NOMO-1 treated with dmso at 0.1 percent for 144 hours (cell line): ENCODE data around the gene KIF12.
"Not testable (repeated sequence)": the region's sequence is repeated elsewhere in the genome, so short reads cannot be mapped to it uniquely, and the experiment has no call there.

ENCODE experiments used
- DNase-seq: peaks from one replicate; lab custom pipeline; 2025; ENCODE audit not compliant: unreplicated experiment; lab: John Stamatoyannopoulos, UW

KIF12 gene

DNA sequence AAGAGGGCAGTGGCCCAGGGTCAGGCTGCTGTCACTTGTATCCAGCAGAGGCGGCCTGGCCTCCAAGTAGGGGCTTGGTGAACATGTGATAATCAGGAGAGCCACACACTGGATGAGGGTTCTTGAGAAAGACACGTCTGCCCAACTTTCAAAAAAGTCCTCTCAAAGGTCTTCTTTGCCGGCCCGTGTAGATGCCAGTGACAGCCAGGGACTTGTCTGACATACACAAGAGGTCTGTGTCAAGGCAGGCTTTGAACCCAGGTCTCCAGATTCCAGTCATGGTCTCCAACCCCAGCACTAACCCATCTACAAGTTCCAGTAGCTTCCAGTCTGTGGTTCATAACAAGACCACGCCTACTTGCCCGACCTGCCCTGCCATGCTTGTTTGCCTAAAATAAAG is 13.1 kb downstream of the KIF12 start:
- DNase-seq = no peak

DNA sequence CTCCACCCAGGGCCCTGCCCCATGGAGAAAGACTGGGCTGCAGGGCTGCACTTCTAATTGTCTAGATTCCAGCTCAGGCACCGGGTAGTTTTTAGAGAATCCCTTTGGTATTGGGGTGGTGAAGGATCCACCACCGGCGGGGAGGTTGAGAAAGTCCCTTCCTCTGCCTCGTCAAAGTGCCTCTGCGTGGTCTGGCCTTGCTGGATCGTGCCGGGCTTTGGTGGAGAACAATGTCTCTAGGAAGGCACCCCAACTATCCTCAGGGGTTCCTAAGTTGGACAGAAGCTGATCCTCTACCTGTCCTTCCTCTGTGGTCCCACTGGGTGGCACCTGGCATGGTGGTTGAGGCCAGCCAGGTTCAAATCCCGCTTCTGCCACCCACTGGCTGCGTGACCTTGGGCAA is 13.7 kb downstream of the KIF12 start:
- DNase-seq = no peak

DNA sequence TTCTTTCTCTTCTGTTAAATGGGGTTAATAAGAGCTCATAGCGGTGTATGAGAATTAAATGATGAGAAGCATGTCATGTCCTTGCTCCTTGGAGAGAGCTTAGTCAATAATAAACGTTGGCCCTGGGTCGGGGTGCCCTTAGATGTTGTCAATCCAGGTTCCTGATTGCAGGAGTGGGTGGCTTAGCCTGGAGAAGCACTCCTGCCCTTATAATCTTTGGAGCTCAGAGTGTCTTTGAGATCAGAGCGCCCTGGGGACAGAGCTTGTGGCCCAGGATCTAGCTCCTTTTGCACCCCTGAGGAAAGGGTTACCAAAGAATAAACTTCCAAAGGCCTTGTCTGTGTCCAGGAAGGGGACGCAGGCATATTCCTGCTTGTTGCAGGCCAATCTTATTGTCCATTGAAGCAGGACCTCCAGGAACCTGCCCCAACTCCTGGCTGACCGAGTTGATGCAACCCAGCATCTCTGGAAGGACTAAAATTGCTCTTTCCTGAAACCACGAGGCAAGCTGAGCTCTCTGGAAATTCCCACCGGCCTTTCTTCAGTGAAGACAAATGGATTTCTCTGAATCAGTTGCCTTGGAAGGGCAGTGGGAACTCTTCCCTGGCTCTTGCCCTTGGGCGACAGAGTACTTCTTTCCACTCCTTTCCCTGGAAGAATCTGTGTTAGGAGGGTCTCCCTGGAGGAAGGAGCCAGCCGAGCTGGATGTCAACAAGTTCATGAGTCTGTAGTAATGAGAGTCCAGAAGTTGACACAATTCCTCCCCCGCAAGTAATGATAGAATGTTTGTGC is 14.6 kb downstream of the KIF12 start:
- no peak for DNase-seq

DNA sequence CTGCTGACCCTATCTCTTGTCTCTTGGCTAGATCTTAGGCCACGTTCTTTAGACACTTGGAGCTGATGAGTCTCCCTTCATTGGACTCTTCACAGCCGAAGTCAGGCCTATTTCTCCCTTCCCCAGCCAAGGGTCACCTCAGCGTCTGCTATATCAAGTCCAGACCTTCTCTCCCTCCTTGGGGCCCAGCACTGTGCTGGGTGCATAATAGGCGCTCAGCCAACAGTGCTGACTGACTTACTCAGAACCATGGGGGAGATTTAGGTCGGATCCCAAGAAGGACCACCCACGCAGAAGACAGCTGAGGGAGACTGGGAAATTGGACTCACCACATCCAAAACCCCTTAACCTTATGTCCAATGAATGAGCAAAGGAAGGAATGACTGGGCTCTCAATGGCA is 15.4 kb downstream of the KIF12 start:
- DNase-seq = no peak

DNA sequence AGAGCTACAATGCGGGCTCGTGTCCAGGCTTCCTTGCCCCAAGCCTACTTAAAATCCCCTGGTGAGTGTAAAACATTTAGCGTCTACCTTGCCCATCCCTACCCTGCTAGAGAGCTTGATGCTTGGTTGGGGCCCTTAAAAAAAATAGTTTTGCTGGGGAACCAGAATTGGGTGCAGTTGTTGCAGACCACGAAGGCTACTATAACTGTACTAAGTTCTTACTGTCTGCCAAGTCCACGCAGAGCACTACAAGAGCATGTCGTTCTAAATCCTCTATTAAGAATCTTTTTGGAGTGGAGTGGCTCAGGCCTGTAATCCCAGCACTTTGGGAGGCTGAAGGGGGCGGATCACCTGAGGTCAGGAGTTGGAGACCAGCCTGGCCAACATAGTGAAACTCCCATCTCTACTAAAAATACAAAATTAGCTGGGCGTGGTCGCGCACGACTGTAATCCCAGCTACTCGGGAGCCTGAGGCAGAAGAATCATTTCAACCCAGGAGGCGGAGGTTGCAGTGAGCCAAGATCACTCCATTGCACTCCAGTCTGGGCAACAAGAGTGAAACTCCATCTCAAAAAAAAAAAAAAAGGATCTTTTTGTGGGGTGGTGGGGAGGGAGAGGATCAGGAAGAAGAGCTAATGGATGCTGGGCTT is 16.2 kb downstream of the KIF12 start:
- DNase-seq = not testable (repeated sequence)

DNA sequence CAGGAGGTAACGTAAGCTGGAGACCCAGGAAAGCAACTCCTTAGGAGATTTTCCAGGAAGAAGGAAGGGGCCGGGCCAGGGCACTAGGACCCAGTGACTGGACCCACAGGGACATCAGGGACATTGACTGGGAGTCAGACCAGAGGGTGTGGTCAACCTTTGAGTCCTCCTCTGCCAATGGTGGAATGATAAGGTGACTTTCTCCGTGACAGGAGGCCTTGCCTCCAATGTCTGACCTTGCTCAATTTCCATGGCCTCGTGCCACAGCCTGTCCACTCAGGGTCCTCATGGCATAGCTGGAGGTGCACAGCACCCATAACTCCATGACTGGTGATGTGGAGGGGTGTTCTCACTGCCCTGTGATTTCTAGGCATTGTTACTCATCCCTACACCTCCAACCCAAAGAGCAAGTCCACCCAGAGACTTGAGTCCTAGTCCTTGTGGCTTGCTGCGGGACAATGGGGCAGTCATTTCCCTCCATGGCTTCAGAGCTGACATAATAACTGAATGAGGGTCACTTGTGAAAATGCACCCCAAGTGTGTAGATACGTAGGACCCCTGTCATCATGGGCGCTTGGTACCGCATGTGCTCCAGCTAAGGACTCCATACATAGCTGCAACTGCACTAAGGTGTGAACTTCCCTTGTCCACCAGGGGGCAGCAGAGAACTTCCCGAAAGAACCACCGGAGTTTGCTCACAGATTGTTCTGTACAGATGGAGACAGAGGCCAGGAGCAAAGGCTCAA is 16.9 kb downstream of the KIF12 start:
- peak; percentile 20 for DNase-seq

DNA sequence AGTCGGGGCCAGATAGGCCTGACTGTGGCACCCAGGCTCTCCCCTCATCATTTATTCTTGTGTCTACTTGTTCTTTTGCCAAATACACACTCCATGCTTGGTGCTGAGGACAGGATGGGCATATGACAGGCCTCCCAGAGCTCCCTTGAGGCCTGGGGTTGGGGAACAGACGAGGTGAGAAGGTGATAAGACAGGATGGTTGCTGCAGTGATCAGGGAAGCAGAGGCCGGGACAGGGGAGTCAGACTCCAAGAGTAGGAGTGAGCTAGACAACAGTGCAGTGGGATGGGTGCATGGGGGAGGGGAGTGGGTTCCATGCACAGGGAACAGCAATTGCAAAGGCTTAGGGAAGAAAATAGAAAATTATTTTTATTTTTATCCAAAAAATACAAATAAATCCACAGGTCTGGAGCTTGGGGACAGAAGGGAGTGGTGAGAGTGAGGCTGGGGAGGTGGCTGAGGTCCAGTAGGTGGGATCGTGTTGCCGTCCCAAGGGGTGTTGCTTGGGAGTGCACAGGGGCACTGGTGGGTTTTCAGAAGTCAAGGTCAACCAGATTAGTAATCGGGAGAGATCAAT is 17.6 kb downstream of the KIF12 start:
- DNase-seq = no peak

DNA sequence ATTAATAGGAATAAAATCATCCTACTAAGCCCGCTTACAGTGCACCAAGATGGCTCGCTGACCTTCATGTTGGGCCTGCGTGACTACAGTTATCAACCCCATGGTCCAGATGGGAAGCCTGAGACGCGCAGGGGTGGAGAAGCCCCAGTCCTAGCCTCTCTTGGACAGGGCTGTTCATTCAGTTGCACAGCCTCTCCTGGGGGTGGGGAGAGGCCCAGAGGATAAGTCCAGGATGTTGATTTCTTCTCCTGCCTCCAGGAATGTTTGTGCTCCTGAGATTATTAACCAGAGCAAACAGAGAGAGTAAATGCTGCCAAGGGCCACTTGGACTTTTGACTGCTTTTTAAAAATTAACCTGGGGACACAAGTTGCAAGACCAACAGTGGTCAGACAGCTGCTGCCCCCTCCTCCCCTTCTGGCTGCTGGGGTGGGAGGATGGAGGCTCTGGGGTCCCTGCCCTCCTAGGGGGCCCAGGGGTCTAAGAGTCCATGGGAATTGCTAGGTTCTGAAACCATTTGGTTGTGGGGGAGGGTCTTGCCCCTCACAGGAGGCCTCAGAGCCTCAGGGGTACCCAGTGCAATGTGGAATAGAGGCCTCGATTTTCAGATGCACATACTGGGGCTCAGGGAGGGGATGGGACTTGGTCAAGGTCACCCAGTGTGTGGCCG is 18.2 kb downstream of the KIF12 start:
- DNase-seq = no peak

DNA sequence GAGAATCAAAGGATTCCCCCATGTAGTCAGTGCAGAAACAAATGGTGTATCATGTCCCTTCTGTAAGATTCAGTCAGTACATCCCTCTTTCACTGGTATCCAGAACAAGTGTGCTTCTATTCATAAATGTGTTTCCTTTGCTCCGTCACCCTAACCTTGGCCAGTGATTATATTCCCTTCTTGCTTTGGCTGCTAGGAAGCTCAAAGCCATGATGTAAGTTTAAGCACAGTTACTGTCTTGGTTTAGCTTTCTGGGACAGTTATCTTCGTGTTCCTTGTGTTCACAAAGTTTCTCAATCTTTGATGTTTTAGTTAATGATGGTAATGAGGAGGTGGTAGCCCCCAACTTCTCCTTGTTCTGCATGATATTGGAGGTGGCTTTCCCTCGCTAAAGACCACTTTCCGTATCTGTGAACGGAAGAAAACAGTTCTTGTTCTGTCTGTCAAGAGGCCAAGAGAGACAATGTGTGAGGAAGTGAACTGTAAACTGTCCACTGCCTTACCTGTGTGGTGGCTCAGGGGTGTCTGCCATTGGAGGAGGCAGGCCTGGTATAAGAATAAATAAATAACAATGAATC is 18.8 kb downstream of the KIF12 start:
- no peak for DNase-seq

DNA sequence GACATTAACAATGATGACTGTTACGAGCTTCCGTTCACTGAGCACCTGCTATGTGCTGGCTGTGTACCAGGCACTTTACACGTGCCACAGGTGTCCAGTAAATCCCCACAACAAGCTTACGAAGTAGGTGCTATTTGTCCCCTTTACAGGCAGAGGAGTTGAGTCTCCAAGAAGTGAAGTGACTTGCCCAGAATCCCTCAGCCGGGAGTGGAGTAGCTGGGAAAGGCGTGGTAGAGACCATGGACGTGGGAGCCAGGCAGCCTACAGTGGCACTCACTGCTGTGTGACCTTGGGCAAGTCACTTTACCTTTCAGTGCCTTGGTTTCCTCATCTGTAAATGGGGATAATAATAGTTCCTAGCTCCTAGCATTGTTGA is 20.3 kb downstream of the KIF12 start:
- no peak for DNase-seq

DNA sequence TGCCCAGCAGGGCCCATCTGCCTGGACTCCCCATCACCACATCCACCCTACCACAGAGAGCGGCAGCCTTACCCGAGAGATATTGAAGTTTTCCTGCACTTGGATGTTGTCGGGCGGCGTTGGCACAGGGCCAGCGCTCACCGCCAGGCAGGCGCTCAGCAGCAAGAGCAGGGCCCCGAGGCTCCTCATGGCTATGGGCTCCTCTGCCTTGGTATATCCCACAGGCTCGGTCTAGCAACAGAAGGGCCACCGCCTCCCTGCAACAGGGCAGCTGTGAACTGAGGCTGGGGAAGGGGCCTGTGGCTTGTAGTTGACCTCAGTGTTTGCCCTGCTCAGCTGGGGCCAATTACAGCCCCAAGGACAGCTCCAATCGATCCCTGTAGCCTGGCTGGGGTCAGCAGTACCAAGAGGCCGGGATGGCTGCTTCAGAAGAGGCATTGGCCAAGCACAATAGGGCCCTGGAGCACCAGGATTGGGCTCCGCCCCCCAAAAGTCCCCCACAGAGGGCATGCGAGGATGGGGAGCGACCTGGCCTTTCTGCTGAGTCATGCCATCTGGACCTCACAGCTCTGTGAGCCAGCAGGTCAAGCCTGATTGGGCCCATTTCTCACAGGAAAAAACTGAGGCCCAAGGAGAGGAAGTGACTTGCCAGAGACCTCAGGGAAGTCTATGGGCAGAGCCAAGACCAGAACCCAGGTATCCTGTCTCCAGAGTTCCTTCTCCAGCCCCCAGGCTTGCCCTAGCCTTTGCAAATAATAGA is 20.9 kb downstream of the KIF12 start, which contains the start of gene AMBP:
Gene AMBP, minus strand, starts transcription at position 280 of the 760 bp plus-strand sequence. Its CDS starts 91 bp downstream, at position 189.
- no peak for DNase-seq

DNA sequence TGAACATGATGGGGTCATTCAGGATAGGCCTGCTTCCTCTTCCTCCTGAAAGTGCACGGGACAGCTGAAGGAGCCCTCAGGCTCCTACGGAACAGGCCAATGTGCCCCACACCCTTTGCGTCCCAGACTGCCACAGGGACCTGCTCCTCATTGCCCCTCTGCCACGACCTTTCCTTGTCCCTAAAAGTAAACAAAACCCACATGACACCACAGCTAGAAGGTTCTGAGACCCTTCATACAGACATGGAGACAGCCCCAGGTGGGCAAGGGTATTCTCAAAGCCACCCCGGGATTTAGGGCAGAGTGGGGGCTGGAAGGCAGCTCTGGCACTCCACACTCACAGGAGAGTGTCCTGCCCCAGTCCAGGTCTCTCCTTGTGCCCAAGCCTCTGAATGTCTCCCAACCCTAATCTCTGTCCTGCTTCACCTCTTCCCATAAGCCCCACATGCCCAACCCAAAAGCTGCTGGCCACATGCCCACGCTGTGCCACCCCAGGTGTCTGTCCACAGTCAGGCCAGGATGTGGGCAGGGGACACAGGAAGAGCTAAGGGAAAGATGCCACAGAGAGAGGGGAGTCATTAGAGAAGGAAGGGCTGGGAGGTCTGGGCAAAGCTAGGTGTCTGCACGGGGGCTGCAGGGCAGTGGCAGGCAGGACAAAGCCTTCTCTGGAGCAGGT is 21.8 kb downstream of the KIF12 start:
- DNase-seq = no peak

DNA sequence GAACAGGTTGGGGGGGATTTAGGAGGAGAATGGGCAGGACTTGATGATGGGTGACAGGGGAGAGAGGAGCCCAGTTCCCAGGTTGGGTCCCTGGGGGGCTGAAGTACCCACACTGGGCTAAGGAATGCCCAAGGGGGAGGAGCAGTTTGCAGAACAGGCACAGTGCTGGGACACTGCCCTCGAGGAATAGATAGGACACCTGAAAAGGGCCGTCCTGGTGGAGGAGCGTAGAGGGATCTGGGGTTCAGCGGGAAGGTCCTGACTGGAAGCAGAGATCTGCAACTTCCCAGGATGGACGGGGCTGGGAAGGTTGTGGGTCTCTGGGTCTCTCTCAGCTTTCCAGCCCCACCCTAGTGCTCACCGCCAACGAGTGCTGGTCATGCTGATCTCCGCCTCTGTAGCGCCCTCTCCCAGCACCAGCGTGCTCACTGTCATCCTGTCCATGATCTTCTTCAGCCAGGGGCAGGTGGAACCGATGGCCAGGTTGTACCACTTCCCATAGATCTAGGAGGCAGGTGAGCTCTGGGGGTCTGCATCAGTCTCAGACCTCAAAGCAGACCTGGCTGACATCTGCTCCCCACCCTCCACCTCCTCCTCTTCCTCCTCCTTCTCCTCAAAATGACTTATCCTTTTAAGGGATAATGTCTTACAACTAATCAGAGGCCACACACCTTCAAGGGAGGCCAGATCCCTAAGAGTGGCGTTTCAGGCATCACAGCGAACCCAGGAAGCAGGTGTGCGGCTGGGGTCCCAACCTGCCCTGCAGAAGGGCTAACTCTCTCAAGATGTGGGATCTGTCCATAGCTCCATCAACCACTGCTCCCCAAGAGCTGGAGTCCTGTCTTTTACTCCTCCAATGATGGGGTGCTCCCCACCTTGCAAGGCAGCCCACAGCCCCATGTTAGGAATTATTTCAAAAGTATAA is 22.6 kb downstream of the KIF12 start:
- no peak for DNase-seq

DNA sequence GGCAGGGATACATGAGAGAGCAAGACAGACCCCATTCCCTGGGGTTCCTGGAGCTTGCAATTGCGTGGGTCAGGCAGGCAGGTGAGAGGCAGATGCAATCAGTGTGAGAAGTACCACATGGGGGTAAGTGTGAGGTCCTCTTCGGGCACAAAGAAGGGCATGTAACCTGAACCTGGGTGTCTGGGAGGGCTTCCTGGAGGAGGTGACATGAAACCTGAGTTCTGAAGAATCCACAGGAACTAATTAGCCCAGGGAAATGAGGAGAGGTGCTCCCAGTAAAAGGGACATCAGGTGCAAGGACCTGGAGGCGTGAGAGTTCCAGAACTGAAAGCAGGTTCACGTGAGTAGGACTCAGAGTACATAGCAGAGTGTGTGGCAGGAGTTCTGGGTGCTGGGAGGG is 23.5 kb downstream of the KIF12 start:
- no peak for DNase-seq

DNA sequence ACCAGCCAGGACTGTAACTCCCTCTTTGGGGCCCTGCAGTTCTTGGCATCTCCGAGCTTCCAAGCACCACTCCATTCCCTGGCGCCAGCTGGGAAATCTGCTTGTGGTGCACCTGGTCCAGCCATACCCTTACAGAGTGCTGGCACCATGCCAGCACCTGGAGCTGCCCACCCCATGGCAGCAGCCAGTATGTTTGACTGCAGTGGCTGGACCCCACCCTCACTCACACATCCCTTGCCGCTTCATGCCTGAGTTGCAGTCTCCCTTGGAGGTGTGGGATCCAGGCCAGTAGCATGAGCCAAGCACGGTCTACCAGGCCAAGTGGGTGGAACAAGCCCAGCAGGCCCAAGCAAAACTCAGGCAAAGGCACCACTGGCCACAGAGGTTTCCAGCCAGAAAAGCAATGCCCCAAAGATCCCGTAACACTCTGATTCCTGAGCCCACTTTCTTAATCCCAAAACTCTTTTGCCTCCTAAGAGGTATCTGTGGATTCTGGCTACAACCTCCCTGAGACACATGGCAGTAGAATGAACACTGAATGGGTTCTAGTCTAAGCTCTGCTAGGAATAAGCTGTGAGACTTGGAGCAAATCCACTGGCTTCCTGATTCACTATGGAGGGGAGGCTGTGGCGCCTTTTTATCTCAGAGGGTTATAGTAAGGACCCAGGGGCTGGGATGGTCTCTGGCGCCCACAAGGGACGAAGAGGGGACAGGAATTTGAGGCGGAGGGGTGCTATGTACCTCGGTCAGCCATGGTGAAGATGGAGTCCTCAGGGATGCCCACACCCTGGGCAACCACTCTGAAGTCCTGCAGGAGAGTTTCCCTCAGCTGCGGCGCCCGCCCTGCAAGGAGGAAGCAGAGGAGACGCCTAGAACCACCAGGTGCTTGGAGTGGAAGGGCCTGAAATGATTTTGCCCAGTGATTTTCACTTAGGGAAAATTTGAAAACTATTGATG is 26.6 kb downstream of the KIF12 start:
- no peak for DNase-seq

DNA sequence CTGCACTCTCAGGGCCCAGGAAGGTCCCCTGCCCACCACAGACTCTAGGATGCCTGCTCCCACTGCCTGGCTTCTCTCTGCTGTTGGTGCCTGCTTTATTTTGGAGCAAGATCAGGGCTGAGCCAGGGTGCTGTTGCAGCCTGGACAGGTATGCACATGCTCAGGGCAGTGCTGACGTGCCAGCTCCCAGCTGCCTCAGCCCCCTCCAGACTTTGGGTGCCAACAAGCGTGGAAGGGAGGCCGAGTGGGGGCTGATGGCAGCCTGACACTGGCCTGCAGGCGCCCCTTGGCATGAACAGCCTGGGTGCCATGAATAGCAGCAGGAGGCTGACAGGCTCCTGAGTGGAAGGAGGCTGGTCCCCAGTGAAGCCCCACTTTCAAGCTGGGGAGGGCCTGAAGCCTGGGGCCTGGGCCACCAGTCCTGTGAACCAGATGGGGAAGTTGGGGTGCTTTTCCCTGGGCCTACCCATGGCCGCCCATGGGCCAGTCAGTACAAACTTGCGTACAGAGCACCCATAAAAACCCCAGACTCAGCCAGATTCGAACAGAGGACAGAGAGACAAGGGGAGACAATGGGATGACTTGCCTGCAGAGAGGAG is 27.8 kb downstream of the KIF12 start:
- no peak for DNase-seq
